Upper lobe of right lung (tissue), 1 donor: ENCODE data around the gene MBTD1. TPM values are rescaled to one million over a fixed set of nuclear protein-coding genes. Genes with fewer than 3 reads are reported as not detected.
"Not testable (repeated sequence)": the region's sequence is repeated elsewhere in the genome, so short reads cannot be mapped to it uniquely, and the experiment has no call there.

ENCODE experiments used
- ATAC-seq: fragments of 200-7000 bp; cut with Tn5 transposase; one replicate; pipeline ENCODE4 v1.9.1; 2020; ENCODE audit warnings: mild to moderate bottlenecking, moderate library complexity
- DNase-seq: peaks from one replicate; pipeline ENCODE4 v3.0.0-alpha.2; 2020
- H3K27ac ChIP-seq: fragments of 200-600 bp; one replicate; pipeline ENCODE4 v1.8.0; 2022
- H3K27me3 ChIP-seq: fragments of 200-600 bp; one replicate; pipeline ENCODE4 v1.8.0; 2022; ENCODE audit warnings: mild to moderate bottlenecking
- H3K36me3 ChIP-seq: fragments of 200-600 bp; one replicate; pipeline ENCODE4 v1.8.0; 2022
- H3K4me1 ChIP-seq: fragments of 200-600 bp; one replicate; pipeline ENCODE4 v1.8.0; 2022
- H3K4me3 ChIP-seq: fragments of 200-600 bp; one replicate; pipeline ENCODE4 v1.8.0; 2022; ENCODE audit warnings: mild to moderate bottlenecking
- H3K9me3 ChIP-seq: fragments of 200-600 bp; one replicate; pipeline ENCODE4 v1.8.0; 2022
- CTCF ChIP-seq: fragments of 200-600 bp; IDR thresholded peaks from one replicate; pipeline ENCODE4 v1.8.0; 2022; ENCODE audit warnings: antibody characterized with exemption
- intact Hi-C: fragments of 100-400 bp; cut with DNase I; formaldehyde crosslinking; loops from one replicate; pipeline ENCODE4 v1.11.0; 2022
- total RNA-seq: library from RNA; stranded (reverse); fragmentation: NEBNext Ultra II Directional; extraction: Animal tissue kit (Norgen Biotek cat#: 25700); gene quantifications from one replicate; pipeline ENCODE4 v1.2.1, GENCODE V29; 2021
- donor health status: DM: no; HTN: yes; CAD: no; lungs with severe emphysema.

The MBTD1 gene
- total RNA-seq, 1 donor from 2014 or later: 14.2 TPM

GRCh38 chr17:51287412-51287811, 27.6 kb upstream of the MBTD1 start:
- no peaks in the 10 kb centered on the region for H3K9me3 ChIP-seq
- H3K36me3 ChIP-seq: peaks cover 92% of the 10 kb centered on the region
- H3K27ac ChIP-seq: no peak overlapping the region
- no peaks in the 10 kb centered on the region for H3K4me1 ChIP-seq
- intact Hi-C loops: no loop called here
- no peak overlapping the region for H3K4me3 ChIP-seq
- no peak for TF ChIP-seq CTCF
- H3K27me3 ChIP-seq: no peaks in the 10 kb centered on the region
- ATAC-seq (no peak), DNase-seq (no peak)

- ATAC-seq: no peak
- TF ChIP-seq CTCF: no peak
- no peaks in the 10 kb centered on the region for H3K4me1 ChIP-seq
- peaks cover 90% of the 10 kb centered on the region for H3K36me3 ChIP-seq
- intact Hi-C loops: no loop called here
- no peak overlapping the region for H3K4me3 ChIP-seq
- no peak overlapping the region for H3K27ac ChIP-seq
- H3K9me3 ChIP-seq: no peaks in the 10 kb centered on the region
- no peak for DNase-seq
- H3K27me3 ChIP-seq: no peaks in the 10 kb centered on the region
These were observed 19.3 kb upstream of the MBTD1 start for GRCh38 chr17:51279183-51279582.

DNA sequence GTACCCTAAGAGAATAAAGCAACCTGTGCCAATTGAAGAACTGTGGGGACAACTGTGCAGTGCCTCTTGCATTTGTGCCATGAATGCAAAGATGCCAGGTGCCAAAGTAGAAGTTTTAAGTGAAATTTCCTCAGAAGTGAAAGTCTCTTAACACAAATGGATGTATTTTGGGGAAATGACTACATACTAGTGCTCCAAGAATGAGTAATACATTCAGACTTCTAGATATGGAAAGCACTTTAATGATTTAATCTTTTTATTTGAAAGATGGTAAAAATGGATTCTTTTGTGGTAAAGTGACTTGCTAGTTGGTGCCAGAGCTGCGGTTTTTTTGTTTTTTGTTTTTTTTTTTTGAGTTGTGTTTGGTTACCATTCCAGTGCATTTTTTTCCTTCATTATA, 15.5 kb upstream of the MBTD1 start:
- no peak for TF ChIP-seq CTCF
- Histone ChIP-seq H3K27ac (no peak overlapping the region), H3K4me3 (no peak overlapping the region), H3K9me3 (no peaks in the 10 kb centered on the region), H3K36me3 (peaks cover 93% of the 10 kb centered on the region), H3K4me1 (peaks cover 5% of the 10 kb centered on the region), H3K27me3 (no peaks in the 10 kb centered on the region)
- intact Hi-C loops: no loop called here
- DNase-seq (no peak), ATAC-seq (no peak)

- no peak overlapping the region for H3K4me3 ChIP-seq
- H3K36me3 ChIP-seq: peaks cover 90% of the 10 kb centered on the region
- no peaks in the 10 kb centered on the region for H3K9me3 ChIP-seq
- TF ChIP-seq CTCF: no peak
- H3K4me1 ChIP-seq: peaks cover 5% of the 10 kb centered on the region
- H3K27ac ChIP-seq: no peak overlapping the region
- H3K27me3 ChIP-seq: no peaks in the 10 kb centered on the region
- ATAC-seq (no peak), DNase-seq (no peak)
- intact Hi-C loops: no loop called here
These were observed 13.0 kb upstream of the MBTD1 start for GRCh38 chr17:51272812-51273211.

- intact Hi-C loops: no loop called here
- H3K27me3 ChIP-seq: no peaks in the 10 kb centered on the region
- peaks cover 90% of the 10 kb centered on the region for H3K36me3 ChIP-seq
- DNase-seq (no peak), ATAC-seq (peak; percentile 47)
- no peak overlapping the region for H3K27ac ChIP-seq
- H3K9me3 ChIP-seq: no peaks in the 10 kb centered on the region
- TF ChIP-seq CTCF: no peak
- H3K4me1 ChIP-seq: peaks cover 5% of the 10 kb centered on the region
- no peak overlapping the region for H3K4me3 ChIP-seq
These were observed 10.8 kb upstream of the MBTD1 start for GRCh38 chr17:51270636-51271035.

DNA sequence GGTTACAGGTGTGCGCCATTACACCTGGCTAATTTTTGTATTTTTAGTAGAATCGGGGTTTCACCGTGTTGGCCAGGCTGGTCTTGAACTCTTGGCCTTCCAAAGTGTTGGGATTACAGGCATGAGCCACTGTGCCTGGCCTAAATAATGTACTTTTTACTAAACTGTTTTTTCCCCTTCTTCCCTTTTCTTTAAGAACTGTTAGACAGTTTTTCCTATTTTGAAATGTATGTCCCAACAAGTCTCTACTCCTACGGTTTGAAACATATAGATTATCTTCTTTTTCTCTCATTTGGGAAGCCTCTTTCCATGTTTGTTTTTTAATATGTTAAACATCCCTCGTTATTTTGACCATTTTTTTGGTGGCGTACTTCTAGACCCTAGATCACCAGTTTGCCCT, 10.1 kb upstream of the MBTD1 start:
- Histone ChIP-seq H3K27me3 (no peaks in the 10 kb centered on the region), H3K36me3 (peaks cover 89% of the 10 kb centered on the region), H3K4me3 (no peak overlapping the region), H3K9me3 (no peaks in the 10 kb centered on the region), H3K27ac (no peak overlapping the region), H3K4me1 (peaks cover 5% of the 10 kb centered on the region)
- ATAC-seq (no peak), DNase-seq (no peak)
- intact Hi-C loops: no loop called here
- no peak for TF ChIP-seq CTCF

- H3K4me1 ChIP-seq: peaks cover 24% of the 10 kb centered on the region
- intact Hi-C loops, ATAC-seq, H3K4me3 ChIP-seq, DNase-seq, H3K27me3 ChIP-seq, H3K27ac ChIP-seq, H3K9me3 ChIP-seq: not testable (repeated sequence)
- peaks cover 61% of the 10 kb centered on the region for H3K36me3 ChIP-seq
These were observed 4.6 kb upstream of the MBTD1 start for GRCh38 chr17:51264466-51264865.
